MM.1S (cell line): ENCODE measurements around the gene ZNF101.

Experiments
- DNase-seq: peaks from one replicate; pipeline ENCODE4 v3.0.0-alpha.2; 2015
- H2AFZ ChIP-seq: fragments of 300-600 bp; sonication (generic); 2 replicates; pipeline ENCODE4 v1.6.0; 2016; ENCODE audit warnings: antibody characterized with exemption, low read length
- H3F3A ChIP-seq: fragments of 300-600 bp; sonication (generic); 2 replicates; pipeline ENCODE4 v1.6.1; 2016; ENCODE audit warnings: mild to moderate bottlenecking, antibody characterized with exemption, low read length, moderate library complexity, mixed read lengths; ENCODE audit not compliant: insufficient read depth
- H3K27ac ChIP-seq: fragments of 300-600 bp; sonication (generic); 2 replicates; pipeline ENCODE4 v1.5.1; 2016; ENCODE audit warnings: mild to moderate bottlenecking, low read length
- H3K27me3 ChIP-seq: fragments of 300-600 bp; sonication (generic); replicated peaks from 2 replicates; pipeline ENCODE4 v1.6.0; 2016; ENCODE audit warnings: low read length; ENCODE audit not compliant: insufficient read depth
- H3K36me3 ChIP-seq: fragments of 300-600 bp; sonication (generic); replicated peaks from 2 replicates; pipeline ENCODE4 v1.6.1; 2016; ENCODE audit warnings: mild to moderate bottlenecking, low read length, mixed read lengths; ENCODE audit not compliant: insufficient read depth
- H3K4me1 ChIP-seq: fragments of 300-600 bp; sonication (generic); 2 replicates; pipeline ENCODE4 v1.6.1; 2016; ENCODE audit warnings: low read length, mixed read lengths
- H3K4me2 ChIP-seq: fragments of 300-600 bp; sonication (generic); 2 replicates; pipeline ENCODE4 v1.6.0; 2016; ENCODE audit warnings: low read depth, low read length
- H3K4me3 ChIP-seq: fragments of 300-600 bp; sonication (generic); 2 replicates; pipeline ENCODE4 v1.5.1; 2016; ENCODE audit warnings: low read length, mixed read lengths
- H3K79me2 ChIP-seq: fragments of 300-600 bp; sonication (generic); 2 replicates; pipeline ENCODE4 v1.6.1; 2016; ENCODE audit warnings: mixed run types, low read length, mixed read lengths
- H3K9ac ChIP-seq: fragments of 300-600 bp; sonication (generic); 2 replicates; pipeline ENCODE4 v1.6.1; 2016; ENCODE audit warnings: low read length, mixed read lengths
- H3K9me2 ChIP-seq: fragments of 300-600 bp; sonication (generic); replicated peaks from 2 replicates; pipeline ENCODE4 v1.6.1; 2016; ENCODE audit warnings: mild to moderate bottlenecking, low read length, mixed read lengths; ENCODE audit not compliant: insufficient read depth
- H3K9me3 ChIP-seq: fragments of 300-600 bp; sonication (generic); replicated peaks from 2 replicates; pipeline ENCODE4 v1.6.1; 2016; ENCODE audit warnings: mild to moderate bottlenecking, low read length, mixed read lengths; ENCODE audit not compliant: insufficient read depth
- H4K20me1 ChIP-seq: fragments of 300-600 bp; sonication (generic); 2 replicates; pipeline ENCODE4 v1.6.1; 2016; ENCODE audit warnings: mild to moderate bottlenecking, low read length, moderate library complexity, mixed read lengths; ENCODE audit not compliant: insufficient read depth
- CTCF ChIP-seq: fragments of 300-600 bp; sonication (generic); IDR thresholded peaks from 2 replicates; pipeline ENCODE4 v1.5.1; 2016; ENCODE audit warnings: antibody characterized with exemption, low read length, mixed read lengths
- EZH2 ChIP-seq: fragments of 300-600 bp; sonication (generic); optimal IDR thresholded peaks from 2 replicates; pipeline ENCODE3; 2017; ENCODE audit warnings: low read depth, mild to moderate bottlenecking, antibody characterized with exemption, low read length, mixed read lengths
- EZH2phosphoT487 ChIP-seq: fragments of 300-600 bp; sonication (generic); IDR thresholded peaks from 2 replicates; pipeline ENCODE4 v1.6.1; 2018; ENCODE audit warnings: antibody characterized with exemption, low read length

Gene ZNF101

GRCh38 chr19:19650331-19650730, 18.3 kb upstream of the ZNF101 start:
- no peaks in the 10 kb centered on the region for H3K9me3 ChIP-seq
- H3K9ac ChIP-seq = no peak overlapping the region
- H3F3A ChIP-seq = no peaks in the 10 kb centered on the region
- H3K9me2 ChIP-seq = no peaks in the 10 kb centered on the region
- H3K27me3 ChIP-seq = no peaks in the 10 kb centered on the region
- H4K20me1 ChIP-seq = no peaks in the 10 kb centered on the region
- H3K36me3 ChIP-seq = no peaks in the 10 kb centered on the region; the same call in 1 of the 2 replicates
- H3K27ac ChIP-seq = no peak overlapping the region
- TF ChIP-seq EZH2 (no peak), CTCF (no peak), EZH2phosphoT487 (no peak)
- no peaks in the 10 kb centered on the region for H3K4me1 ChIP-seq
- H3K4me3 ChIP-seq = no peak overlapping the region
- DNase-seq = no peak
- H3K4me2 ChIP-seq = no peak overlapping the region
- no peak overlapping the region for H2AFZ ChIP-seq
- H3K79me2 ChIP-seq = no peaks in the 10 kb centered on the region

GRCh38 chr19:19651076-19651475, 17.6 kb upstream of the ZNF101 start:
- H3K9me3 ChIP-seq = no peaks in the 10 kb centered on the region
- no peak overlapping the region for H3K27ac ChIP-seq

GRCh38 chr19:19652482-19653295, 15.9 kb upstream of the ZNF101 start:
- H3K9me2 ChIP-seq = no peaks in the 10 kb centered on the region
- no peak overlapping the region for H3K4me2 ChIP-seq
- H3K36me3 ChIP-seq = no peaks in the 10 kb centered on the region; the same call in 1 of the 2 replicates
- no peaks in the 10 kb centered on the region for H3K4me1 ChIP-seq
- no peak for TF ChIP-seq EZH2phosphoT487
- TF ChIP-seq EZH2 = no peak
- TF ChIP-seq CTCF = no peak
- no peak overlapping the region for H2AFZ ChIP-seq
- no peak overlapping the region for H3K27ac ChIP-seq
- no peaks in the 10 kb centered on the region for H3K9me3 ChIP-seq
- H3K9ac ChIP-seq = no peak overlapping the region
- H3K79me2 ChIP-seq = no peaks in the 10 kb centered on the region
- H3F3A ChIP-seq = no peaks in the 10 kb centered on the region
- H3K4me3 ChIP-seq = no peak overlapping the region
- no peaks in the 10 kb centered on the region for H4K20me1 ChIP-seq
- H3K27me3 ChIP-seq = no peaks in the 10 kb centered on the region
- DNase-seq = no peak

More at GRCh38 chr19:19651076-19651475, 17.6 kb upstream of the ZNF101 start:
- H3K9ac ChIP-seq = no peak overlapping the region
- no peak overlapping the region for H2AFZ ChIP-seq
- TF ChIP-seq EZH2phosphoT487 = no peak
- TF ChIP-seq CTCF = no peak
- TF ChIP-seq EZH2 = no peak
- no peaks in the 10 kb centered on the region; the same call in 1 of the 2 replicates for H3K36me3 ChIP-seq
- no peaks in the 10 kb centered on the region for H3K4me1 ChIP-seq
- no peaks in the 10 kb centered on the region for H3K9me2 ChIP-seq
- H3K27me3 ChIP-seq = no peaks in the 10 kb centered on the region
- no peak for DNase-seq
- H3K4me3 ChIP-seq = no peak overlapping the region
- no peak overlapping the region for H3K4me2 ChIP-seq
- H4K20me1 ChIP-seq = no peaks in the 10 kb centered on the region
- no peaks in the 10 kb centered on the region for H3F3A ChIP-seq
- no peaks in the 10 kb centered on the region for H3K79me2 ChIP-seq
